Neuronal stem cell (in vitro differentiated cells): ENCODE measurements around the gene CAMK2A.
A peak's percentile ranks its signal among the peaks of the same experiment; 100 is the strongest.

Experiments used
- DNase-seq: peaks from one replicate; pipeline ENCODE4 v3.0.0-alpha.2; 2013; ENCODE audit warnings: low spot score
- H2AFZ ChIP-seq: one replicate; pipeline ENCODE4 v1.6.1; 2013; ENCODE audit warnings: mild to moderate bottlenecking, low read length, inconsistent platforms
- H2AK5ac ChIP-seq: 2 replicates; pipeline ENCODE4 v1.6.1; 2013; ENCODE audit warnings: low read depth, mild to moderate bottlenecking, inconsistent platforms, low read length, moderate library complexity, mixed read lengths
- H2BK120ac ChIP-seq: 2 replicates; pipeline ENCODE4 v1.6.1; 2013; ENCODE audit warnings: low read depth, mild to moderate bottlenecking, inconsistent platforms, low read length, moderate library complexity, mixed read lengths
- H2BK12ac ChIP-seq: one replicate; pipeline ENCODE4 v1.6.1; 2013; ENCODE audit warnings: low read length, inconsistent platforms
- H2BK15ac ChIP-seq: 2 replicates; pipeline ENCODE4 v1.6.1; 2013; ENCODE audit warnings: mild to moderate bottlenecking, low read length, inconsistent platforms, mixed read lengths
- H2BK5ac ChIP-seq: one replicate; pipeline ENCODE4 v1.6.1; 2013; ENCODE audit warnings: inconsistent platforms, mild to moderate bottlenecking, low read length, moderate library complexity
- H3K14ac ChIP-seq: one replicate; pipeline ENCODE4 v1.6.1; 2013; ENCODE audit warnings: low read length, inconsistent platforms
- H3K18ac ChIP-seq: 2 replicates; pipeline ENCODE4 v1.6.1; 2013; ENCODE audit warnings: low read length, inconsistent platforms
- H3K23ac ChIP-seq: 2 replicates; pipeline ENCODE4 v1.6.1; 2013; ENCODE audit warnings: low read depth, mild to moderate bottlenecking, mixed read lengths, low read length, inconsistent platforms; ENCODE audit not compliant: poor library complexity
- H3K27ac ChIP-seq: replicated peaks from 3 replicates; pipeline ENCODE4 v1.5.1; 2013; ENCODE audit warnings: low read length, inconsistent platforms
- H3K27me3 ChIP-seq, 3 experiments: 2 replicates each; pipeline ENCODE4 v1.6.1; 2013; ENCODE audit warnings: low read length in 3 of 3, mild to moderate bottlenecking in 2 of 3, inconsistent platforms in 1 of 3, low read depth in 1 of 3, mixed read lengths in 1 of 3, moderate library complexity in 1 of 3; ENCODE audit not compliant: control insufficient read depth in 3 of 3, insufficient read depth in 3 of 3
- H3K36me3 ChIP-seq, 2 donors: replicated peaks in 1 of 2; 2 replicates each; pipeline ENCODE4 v1.6.1; 2013; ENCODE audit warnings: low read length in 2 of 2; ENCODE audit not compliant: control insufficient read depth in 2 of 2, insufficient read depth in 2 of 2
- H3K4ac ChIP-seq: 2 replicates; pipeline ENCODE4 v1.6.1; 2013; ENCODE audit warnings: inconsistent platforms, mild to moderate bottlenecking, low read length, moderate library complexity
- H3K4me1 ChIP-seq, 2 donors: 1 replicate in 1 of 2; 2 replicates in 1 of 2; pipeline ENCODE4 v1.6.1; 2013; ENCODE audit warnings: low read length in 2 of 2, low read depth in 1 of 2; ENCODE audit not compliant: control insufficient read depth in 2 of 2, insufficient read depth in 1 of 2
- H3K4me2 ChIP-seq: one replicate; pipeline ENCODE4 v1.6.1; 2013; ENCODE audit warnings: mild to moderate bottlenecking, low read length, inconsistent platforms; ENCODE audit not compliant: insufficient read depth, poor library complexity, severe bottlenecking
- H3K4me3 ChIP-seq, 2 donors: 2 replicates each; pipeline ENCODE4 v1.5.1; 2013; ENCODE audit warnings: low read length in 2 of 2, mild to moderate bottlenecking in 2 of 2, inconsistent platforms in 1 of 2, moderate library complexity in 1 of 2
- H3K79me1 ChIP-seq: one replicate; pipeline ENCODE4 v1.6.1; 2013; ENCODE audit warnings: low read depth, mild to moderate bottlenecking, inconsistent platforms, low read length, moderate library complexity
- H3K9ac ChIP-seq: one replicate; pipeline ENCODE4 v1.6.1; 2013; ENCODE audit warnings: mild to moderate bottlenecking, low read depth, low read length, inconsistent platforms; ENCODE audit not compliant: poor library complexity
- H3K9me3 ChIP-seq, 2 donors: replicated peaks in 1 of 2; 2 replicates each; pipeline versions ENCODE3 to v1.6.1; 2013; ENCODE audit warnings: low read length in 2 of 2, mild to moderate bottlenecking in 2 of 2, inconsistent platforms in 1 of 2, low read depth in 1 of 2, mixed read lengths in 1 of 2, moderate library complexity in 1 of 2; ENCODE audit not compliant: control insufficient read depth in 2 of 2, insufficient read depth in 1 of 2
- H4K8ac ChIP-seq: one replicate; pipeline ENCODE4 v1.6.1; 2013; ENCODE audit warnings: low read depth, mild to moderate bottlenecking, inconsistent platforms, low read length, moderate library complexity
- H4K91ac ChIP-seq: one replicate; pipeline ENCODE4 v1.6.1; 2013; ENCODE audit warnings: low read length, low read depth, mild to moderate bottlenecking, inconsistent platforms; ENCODE audit not compliant: poor library complexity
- WGBS, 2 donors: extraction: QIAGEN DNeasy Blood & Tissue Kit; methylation state at CpG; one replicate each; pipeline ENCODE4 v1.1.7; 2013; ENCODE audit warnings: missing lambda C conversion rate in 2 of 2, mixed read lengths in 1 of 2; ENCODE audit not compliant: insufficient read length in 2 of 2, insufficient replicate concordance in 1 of 2; ENCODE audit errors: extremely low coverage in 2 of 2; 5-methylcytosine and 5-hydroxymethylcytosine counted together

The CAMK2A gene

GRCh38 chr5:150183436-150183835 lies 106.1 kb downstream of the CAMK2A start:
- Histone ChIP-seq H2BK15ac (no peak overlapping the region), H3K14ac (no peak overlapping the region), H3K4me3 (no peak overlapping the region), H3K9ac (no peak overlapping the region), H3K4me1 (no peaks in the 10 kb centered on the region), H3K23ac (no peak overlapping the region), H3K36me3 (no peaks in the 10 kb centered on the region), H3K9me3 (no peaks in the 10 kb centered on the region), H4K91ac (no peak overlapping the region), H3K27ac (no peak overlapping the region), H3K27me3 (peaks cover 0 to 73% (median 4%) of the 10 kb centered on the region in 3 experiments), H2BK12ac (no peak overlapping the region), H2BK5ac (no peak overlapping the region), H2AK5ac (no peak overlapping the region), H2AFZ (no peak overlapping the region), H3K4ac (no peak overlapping the region), H3K79me1 (no peaks in the 10 kb centered on the region), H4K8ac (no peak overlapping the region), H2BK120ac (no peak overlapping the region), H3K18ac (peak overlapping the region; percentile 21), H3K4me2 (no peak overlapping the region)
- no CpG with 5 or more reads among the region's 12 CpGs for WGBS, 2 donors
- DNase-seq: no peak

GRCh38 chr5:150182774-150183173 lies 106.8 kb downstream of the CAMK2A start:
- H4K8ac ChIP-seq: no peak overlapping the region
- H4K91ac ChIP-seq: no peak overlapping the region
- H3K14ac ChIP-seq: no peak overlapping the region
- H2BK15ac ChIP-seq: no peak overlapping the region
- H3K9me3 ChIP-seq: no peaks in the 10 kb centered on the region
- H3K27ac ChIP-seq: no peak overlapping the region
- no peak overlapping the region for H3K18ac ChIP-seq
- H3K4ac ChIP-seq: no peak overlapping the region
- H3K79me1 ChIP-seq: no peaks in the 10 kb centered on the region
- H2AK5ac ChIP-seq: no peak overlapping the region
- no peak overlapping the region for H2BK5ac ChIP-seq
- no peak overlapping the region for H2BK120ac ChIP-seq
- no peak overlapping the region for H3K4me3 ChIP-seq
- no peak overlapping the region for H2BK12ac ChIP-seq
- H3K4me2 ChIP-seq: no peak overlapping the region
- H3K27me3 ChIP-seq: peaks cover 0 to 66% (median 0%) of the 10 kb centered on the region in 3 experiments
- H3K4me1 ChIP-seq: no peaks in the 10 kb centered on the region
- no peak overlapping the region for H3K9ac ChIP-seq
- no CpG with 5 or more reads among the region's 10 CpGs for WGBS, 2 donors
- H2AFZ ChIP-seq: no peak overlapping the region
- no peak overlapping the region for H3K23ac ChIP-seq
- H3K36me3 ChIP-seq: no peaks in the 10 kb centered on the region
- DNase-seq: no peak

- H4K8ac ChIP-seq: no peak overlapping the region
- no peak overlapping the region for H2BK15ac ChIP-seq
- H3K4me3 ChIP-seq: no peak overlapping the region
Observed at GRCh38 chr5:150181766-150182545, 107.6 kb downstream of the CAMK2A start.

GRCh38 chr5:150181027-150181426 lies 108.5 kb downstream of the CAMK2A start:
- no peak for DNase-seq
- Histone ChIP-seq H3K79me1 (no peaks in the 10 kb centered on the region), H4K8ac (no peak overlapping the region), H3K9ac (no peak overlapping the region), H2BK120ac (no peak overlapping the region), H3K14ac (no peak overlapping the region), H3K27me3 (peaks cover 0 to 49% (median 0%) of the 10 kb centered on the region in 3 experiments), H3K4me2 (no peak overlapping the region), H3K23ac (no peak overlapping the region), H2BK15ac (no peak overlapping the region), H3K4me3 (no peak overlapping the region), H2BK5ac (no peak overlapping the region), H3K36me3 (no peaks in the 10 kb centered on the region), H3K4ac (no peak overlapping the region), H2AK5ac (peak overlapping the region; percentile 51), H3K27ac (no peak overlapping the region), H3K4me1 (peaks cover 0 to 1% of the 10 kb centered on the region in 2 donors), H4K91ac (no peak overlapping the region), H2AFZ (peak overlapping the region; percentile 74), H3K18ac (no peak overlapping the region), H2BK12ac (no peak overlapping the region), H3K9me3 (no peaks in the 10 kb centered on the region)
- WGBS, 2 donors: no CpG with 5 or more reads among the region's 5 CpGs

More at GRCh38 chr5:150181766-150182545, 107.6 kb downstream of the CAMK2A start:
- Histone ChIP-seq H2BK12ac (no peak overlapping the region), H4K91ac (no peak overlapping the region), H3K4ac (no peak overlapping the region), H3K36me3 (no peaks in the 10 kb centered on the region), H2AK5ac (no peak overlapping the region), H3K4me1 (no peaks in the 10 kb centered on the region), H3K27ac (no peak overlapping the region), H2AFZ (no peak overlapping the region), H2BK120ac (no peak overlapping the region), H3K4me2 (no peak overlapping the region), H2BK5ac (no peak overlapping the region), H3K14ac (no peak overlapping the region), H3K9ac (no peak overlapping the region), H3K79me1 (no peaks in the 10 kb centered on the region), H3K23ac (no peak overlapping the region), H3K18ac (peak overlapping the region; percentile 29), H3K27me3 (peaks cover 0 to 58% (median 0%) of the 10 kb centered on the region in 3 experiments), H3K9me3 (no peaks in the 10 kb centered on the region)
- DNase-seq: no peak
- no CpG with 5 or more reads among the region's 9 CpGs for WGBS, 2 donors
